IPS DF 4.7 (cell line): ENCODE data around the gene UCKL1.

ENCODE experiments used
- DNase-seq: peaks from one replicate; pipeline ENCODE4 v3.0.0-alpha.2; 2013; ENCODE audit warnings: low spot score; ENCODE audit errors: extremely low read depth

UCKL1 gene

GRCh38 chr20:63959699-63960075, 3.5 kb upstream of the UCKL1 start:
- DNase-seq = no peak

- DNase-seq = no peak
Measured at GRCh38 chr20:63958964-63959698, 2.9 kb upstream of the UCKL1 start.

- DNase-seq = no peak
Measured at GRCh38 chr20:63958471-63958870, 2.3 kb upstream of the UCKL1 start.

GRCh38 chr20:63957690-63958441, 1.6 kb upstream of the UCKL1 start:
- no peak for DNase-seq

- no peak for DNase-seq
Measured at GRCh38 chr20:63957004-63957689, 931 bp upstream of the UCKL1 start.

- no peak for DNase-seq
Measured at GRCh38 chr20:63956664-63957003, 418 bp upstream of the UCKL1 start.

- DNase-seq = no peak
Measured at GRCh38 chr20:63955281-63955826, 862 bp downstream of the UCKL1 start.

- no peak for DNase-seq
Measured at GRCh38 chr20:63953764-63954429, 2.3 kb downstream of the UCKL1 start.

GRCh38 chr20:63952769-63953168, 3.4 kb downstream of the UCKL1 start:
- DNase-seq = no peak

- DNase-seq = no peak
Measured at GRCh38 chr20:63952210-63952535, 4.0 kb downstream of the UCKL1 start.

- no peak for DNase-seq
Measured at GRCh38 chr20:63951398-63952209, 4.6 kb downstream of the UCKL1 start.

- DNase-seq = no peak
Measured at GRCh38 chr20:63950701-63951397, 5.4 kb downstream of the UCKL1 start.

- DNase-seq = no peak
Measured at GRCh38 chr20:63947638-63948456, 8.4 kb downstream of the UCKL1 start.

- DNase-seq = no peak
Measured at GRCh38 chr20:63946986-63947637, 9.1 kb downstream of the UCKL1 start.

- DNase-seq = no peak
Measured at GRCh38 chr20:63945921-63946920, 10.0 kb downstream of the UCKL1 start.

- no peak for DNase-seq
Measured at GRCh38 chr20:63945031-63945658, 11.1 kb downstream of the UCKL1 start.
